BJ (cell line): ENCODE data around the gene FSIP2. TPM values are rescaled to one million over a fixed set of nuclear protein-coding genes. Genes with fewer than 3 reads are reported as not detected.

Experiments
- CTCF ChIA-PET: fragments of 350-600 bp; formaldehyde crosslinking; extraction: SDS; loops from one replicate; lab custom pipeline; 2021; ENCODE audit warnings: antibody characterized with exemption, inconsistent platforms; lab: Yijun Ruan, JAX
- POLR2A ChIA-PET: fragments of 300-600 bp; sonication (Branson Sonifier 250); formaldehyde crosslinking; extraction: SDS; loops from one replicate; lab custom pipeline; 2021; ENCODE audit warnings: antibody characterized with exemption; lab: Charles Lee
- DNase-seq: peaks from one replicate; pipeline ENCODE4 v3.0.0-alpha.2; 2011; ENCODE audit warnings: low read depth
- H3K27me3 ChIP-seq: 2 replicates; pipeline ENCODE4 v1.6.0; 2011; ENCODE audit warnings: low read length; ENCODE audit not compliant: control insufficient read depth, insufficient read depth
- H3K36me3 ChIP-seq: 2 replicates; pipeline ENCODE4 v1.5.1; 2011; ENCODE audit warnings: low read length; ENCODE audit not compliant: control insufficient read depth, insufficient read depth
- H3K4me3 ChIP-seq: 2 replicates; pipeline ENCODE4 v1.5.1; 2011; ENCODE audit warnings: low read depth, mild to moderate bottlenecking, control low read depth, low read length
- polyA plus RNA-seq: library from polyadenylated mRNA; depleted of rRNA; stranded (reverse); fragments of >200 nt; gene quantifications from 2 replicates; pipeline ENCODE4 v1.2.3, GENCODE V29; 2011
- TF ChIP-seq, protein P1 (sequence below): IDR thresholded peaks from 2 replicates; pipeline ENCODE4 v1.5.1; 2011; ENCODE audit warnings: low read depth, mild to moderate bottlenecking, control low read depth, inconsistent platforms, low read length, moderate library complexity; ENCODE audit not compliant: insufficient read depth

Gene FSIP2
- polyA plus RNA-seq, 1 experiment: 0.17 TPM

DNA sequence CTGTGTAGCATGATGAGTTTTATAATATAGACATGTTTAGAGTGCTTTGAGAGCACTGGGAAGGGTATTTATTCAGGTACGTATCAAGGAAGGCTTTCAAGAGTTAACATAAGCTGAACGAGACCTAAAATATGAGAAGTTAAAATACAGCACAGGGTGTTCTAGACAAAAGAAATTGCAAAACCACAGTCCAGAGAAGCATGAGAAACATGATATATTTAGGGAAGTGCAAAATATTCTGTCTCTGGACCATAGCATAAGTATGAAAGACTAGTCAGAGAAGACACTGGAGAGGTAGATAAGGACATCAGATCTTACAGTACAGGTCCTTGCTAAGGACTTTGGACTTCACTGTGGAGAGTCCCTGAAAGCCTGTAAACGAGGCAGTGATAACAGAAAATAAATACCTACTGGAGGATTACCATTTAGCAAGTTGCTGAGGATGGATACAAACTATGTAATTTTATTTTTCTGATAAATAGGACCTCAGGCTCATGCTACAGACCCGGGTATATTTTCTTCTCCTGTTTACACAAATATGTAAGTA is 43.7 kb downstream of the FSIP2 start:
- POLR2A ChIA-PET: no interaction called here
- Histone ChIP-seq H3K36me3 (no peaks in the 10 kb centered on the region), H3K4me3 (no peak overlapping the region), H3K27me3 (no peaks in the 10 kb centered on the region)
- TF ChIP-seq, protein P1, sequence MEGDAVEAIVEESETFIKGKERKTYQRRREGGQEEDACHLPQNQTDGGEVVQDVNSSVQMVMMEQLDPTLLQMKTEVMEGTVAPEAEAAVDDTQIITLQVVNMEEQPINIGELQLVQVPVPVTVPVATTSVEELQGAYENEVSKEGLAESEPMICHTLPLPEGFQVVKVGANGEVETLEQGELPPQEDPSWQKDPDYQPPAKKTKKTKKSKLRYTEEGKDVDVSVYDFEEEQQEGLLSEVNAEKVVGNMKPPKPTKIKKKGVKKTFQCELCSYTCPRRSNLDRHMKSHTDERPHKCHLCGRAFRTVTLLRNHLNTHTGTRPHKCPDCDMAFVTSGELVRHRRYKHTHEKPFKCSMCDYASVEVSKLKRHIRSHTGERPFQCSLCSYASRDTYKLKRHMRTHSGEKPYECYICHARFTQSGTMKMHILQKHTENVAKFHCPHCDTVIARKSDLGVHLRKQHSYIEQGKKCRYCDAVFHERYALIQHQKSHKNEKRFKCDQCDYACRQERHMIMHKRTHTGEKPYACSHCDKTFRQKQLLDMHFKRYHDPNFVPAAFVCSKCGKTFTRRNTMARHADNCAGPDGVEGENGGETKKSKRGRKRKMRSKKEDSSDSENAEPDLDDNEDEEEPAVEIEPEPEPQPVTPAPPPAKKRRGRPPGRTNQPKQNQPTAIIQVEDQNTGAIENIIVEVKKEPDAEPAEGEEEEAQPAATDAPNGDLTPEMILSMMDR: no peak
- DNase-seq: no peak
- CTCF ChIA-PET: no interaction called here

DNA sequence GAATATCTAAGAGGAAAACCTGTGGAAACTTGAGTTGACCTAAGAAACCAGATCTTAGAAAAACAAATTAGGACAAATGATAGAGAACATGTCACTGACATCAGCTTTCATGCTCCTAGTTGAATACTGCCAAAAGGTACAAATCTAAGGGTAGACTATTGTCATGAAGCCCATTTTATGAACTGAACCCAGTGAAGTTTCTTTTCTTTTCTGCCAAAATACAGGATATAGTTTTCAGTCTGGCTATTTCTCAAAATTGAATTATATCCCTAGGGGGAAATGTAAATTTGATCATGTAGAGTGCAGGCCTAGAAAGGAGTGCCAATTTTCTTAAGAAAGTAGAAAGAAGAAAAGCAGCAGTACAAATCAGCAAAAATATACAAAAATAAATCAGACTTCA is 46.6 kb downstream of the FSIP2 start:
- CTCF ChIA-PET: no interaction called here
- no peak for DNase-seq
- no peaks in the 10 kb centered on the region for H3K36me3 ChIP-seq
- no peaks in the 10 kb centered on the region for H3K27me3 ChIP-seq
- H3K4me3 ChIP-seq: no peak overlapping the region
- TF ChIP-seq, protein P1: no peak
- POLR2A ChIA-PET: no interaction called here

DNA sequence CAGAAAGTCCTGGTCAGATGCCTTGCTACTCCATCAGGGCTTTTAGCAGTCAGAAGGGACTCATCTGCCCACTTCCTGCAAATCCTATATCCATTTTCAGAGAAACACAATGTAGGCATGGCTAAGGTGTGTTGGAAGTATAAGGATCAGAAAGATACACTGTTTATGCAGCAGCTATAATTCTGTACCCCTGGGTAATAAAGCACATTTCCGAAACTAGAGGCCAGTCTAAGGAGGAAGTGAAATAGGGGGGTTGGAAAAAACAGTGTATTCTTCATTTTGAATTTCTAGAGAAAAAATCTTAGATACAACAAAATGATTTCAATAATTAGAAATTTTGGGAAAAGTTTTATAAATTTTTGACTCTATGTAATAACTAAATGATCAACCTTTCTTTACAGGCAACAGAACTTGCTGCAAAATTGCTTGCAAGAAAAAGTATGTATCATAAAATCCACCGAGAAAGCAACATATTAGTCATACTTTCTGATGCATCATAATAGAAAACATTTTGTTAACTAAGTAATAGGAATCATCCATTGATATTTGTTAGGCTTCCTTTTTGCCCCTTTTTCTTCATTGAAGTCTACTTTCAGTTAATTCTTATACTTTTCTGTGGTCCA is 47.4 kb downstream of the FSIP2 start:
- CTCF ChIA-PET: no interaction called here

DNA sequence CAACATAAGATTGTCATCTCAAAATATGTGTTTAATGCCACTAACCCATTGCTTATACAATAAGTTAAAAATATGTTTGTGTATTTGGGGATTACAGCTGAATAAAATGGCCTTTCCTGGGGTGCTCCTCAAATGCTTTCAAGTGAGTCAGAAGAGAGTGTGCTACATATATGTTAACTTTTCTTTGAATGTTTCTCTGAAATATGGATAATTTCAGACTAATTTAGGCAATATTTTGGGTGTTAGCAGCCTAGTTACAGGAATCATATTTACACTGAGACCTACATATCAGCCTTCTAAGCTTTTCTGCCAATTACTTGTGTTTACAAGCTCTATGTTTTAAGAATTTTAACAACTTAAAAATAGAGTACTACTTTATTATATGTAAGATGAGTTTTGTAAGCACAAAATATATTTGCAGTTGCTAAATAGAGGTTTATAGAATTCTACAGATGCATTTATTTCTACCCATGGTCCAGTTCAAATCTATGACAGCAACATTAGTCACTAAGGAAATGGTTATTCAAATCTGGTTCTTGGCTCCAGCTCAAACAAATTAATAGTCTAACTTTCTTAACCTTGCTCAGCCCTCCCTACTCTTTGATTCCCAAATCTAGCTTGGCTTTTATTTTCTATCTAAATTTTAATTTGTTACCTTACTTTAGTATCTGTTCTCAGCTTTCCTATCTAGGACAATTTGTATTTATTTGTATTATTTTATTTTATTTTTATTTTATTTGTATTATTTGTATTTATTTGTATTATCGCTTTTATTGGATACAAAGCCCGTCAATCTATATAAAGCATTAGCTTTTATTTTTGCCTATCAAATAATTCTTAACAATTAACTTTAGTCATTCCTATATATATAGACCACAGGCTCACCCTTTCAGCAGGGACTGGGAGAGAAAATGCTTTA is 48.9 kb downstream of the FSIP2 start:
- CTCF ChIA-PET: interaction anchor here (0.8 kb wide), 1 partner anchor 116 kb away, joined by 3 read pairs; no protein-coding TSS in a partner anchor
- Histone ChIP-seq H3K36me3 (no peaks in the 10 kb centered on the region), H3K4me3 (no peak overlapping the region), H3K27me3 (no peaks in the 10 kb centered on the region)
- TF ChIP-seq, protein P1: no peak
- DNase-seq: no peak
- POLR2A ChIA-PET: no interaction called here

More for the DNA sequence above, 47.4 kb downstream of the FSIP2 start:
- Histone ChIP-seq H3K4me3 (no peak overlapping the region), H3K27me3 (no peaks in the 10 kb centered on the region), H3K36me3 (no peaks in the 10 kb centered on the region)
- TF ChIP-seq, protein P1: no peak
- POLR2A ChIA-PET: no interaction called here
- no peak for DNase-seq

DNA sequence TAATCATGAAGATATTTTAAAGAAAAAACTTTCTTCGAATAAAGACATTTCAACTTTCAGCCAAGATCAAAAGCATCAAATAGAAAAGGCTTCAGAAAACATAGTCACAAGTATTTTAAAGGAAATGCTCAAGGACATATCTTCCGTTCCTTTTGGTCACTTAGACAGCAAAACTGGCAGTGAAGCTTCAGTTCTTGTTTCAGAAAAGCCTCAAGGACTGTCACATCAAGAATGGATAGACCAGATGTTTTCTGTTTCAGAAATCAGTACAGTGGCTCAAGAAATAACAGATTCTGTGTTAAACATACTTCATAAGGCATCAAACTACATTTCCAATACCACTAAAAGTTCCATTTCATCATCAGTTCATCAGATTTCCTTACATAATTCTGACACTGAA is 51.8 kb downstream of the FSIP2 start:
- CTCF ChIA-PET: no interaction called here
- TF ChIP-seq, protein P1: no peak
- POLR2A ChIA-PET: no interaction called here

More for the DNA sequence above, 51.8 kb downstream of the FSIP2 start:
- H3K27me3 ChIP-seq: no peaks in the 10 kb centered on the region
- no peak for DNase-seq
- H3K4me3 ChIP-seq: no peak overlapping the region
- H3K36me3 ChIP-seq: no peaks in the 10 kb centered on the region
